ENCODE measurements around the gene SCAMP2. TPM values are rescaled to one million over a fixed set of nuclear protein-coding genes. Genes with fewer than 3 reads are reported as not detected.

The SCAMP2 gene
- total and polyA plus RNA-seq, 2 of the 13 experiments (the other 11 are each of a cell fraction or from before 2014, with no cell fraction given), result 34.8 to 121 TPM

DNA sequence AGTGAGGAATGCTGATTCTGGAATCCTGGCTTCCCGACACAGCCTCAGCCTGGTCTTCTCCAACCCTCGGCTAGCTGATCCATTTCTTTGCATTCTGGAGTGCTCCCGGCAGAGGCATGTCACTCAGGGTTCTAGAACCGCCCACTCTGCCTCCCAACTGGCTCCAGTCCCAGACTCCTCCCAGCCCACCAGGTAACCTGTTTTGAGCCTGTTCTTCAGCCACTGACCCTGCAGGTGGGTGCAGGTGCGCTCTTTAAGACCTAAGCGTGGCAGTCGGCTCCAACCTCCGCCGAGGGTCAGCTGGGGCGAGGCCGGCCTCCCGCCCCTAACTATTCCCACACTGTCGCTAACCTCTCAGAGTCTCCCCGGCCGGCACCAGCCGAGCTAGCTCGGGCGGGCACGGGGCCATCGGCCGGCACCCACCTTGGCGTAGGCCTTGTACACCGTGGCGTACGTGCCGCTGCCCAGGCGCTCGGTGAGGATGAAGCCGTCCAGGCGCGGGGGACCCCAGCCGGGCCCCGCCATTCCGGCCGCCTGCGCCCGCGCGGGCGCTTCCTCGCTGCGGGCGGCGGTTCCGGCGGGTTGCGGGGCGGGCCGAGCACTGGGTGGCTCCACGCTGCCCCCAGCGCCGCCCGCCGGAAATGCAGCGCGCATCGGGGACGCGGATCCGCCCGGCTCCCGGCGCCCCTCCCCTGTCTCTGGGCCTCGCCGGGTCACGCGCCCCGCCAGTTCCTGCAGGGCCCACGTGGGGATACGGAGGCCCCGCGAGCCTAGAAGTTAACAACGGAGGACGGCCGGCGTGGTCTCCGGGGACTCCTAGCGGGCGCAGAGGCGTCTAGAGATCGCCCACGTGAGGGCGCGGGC is 30.4 kb downstream of the SCAMP2 start, which contains the start of gene ULK3 (continued):
- TF ChIP-seq, protein P1, sequence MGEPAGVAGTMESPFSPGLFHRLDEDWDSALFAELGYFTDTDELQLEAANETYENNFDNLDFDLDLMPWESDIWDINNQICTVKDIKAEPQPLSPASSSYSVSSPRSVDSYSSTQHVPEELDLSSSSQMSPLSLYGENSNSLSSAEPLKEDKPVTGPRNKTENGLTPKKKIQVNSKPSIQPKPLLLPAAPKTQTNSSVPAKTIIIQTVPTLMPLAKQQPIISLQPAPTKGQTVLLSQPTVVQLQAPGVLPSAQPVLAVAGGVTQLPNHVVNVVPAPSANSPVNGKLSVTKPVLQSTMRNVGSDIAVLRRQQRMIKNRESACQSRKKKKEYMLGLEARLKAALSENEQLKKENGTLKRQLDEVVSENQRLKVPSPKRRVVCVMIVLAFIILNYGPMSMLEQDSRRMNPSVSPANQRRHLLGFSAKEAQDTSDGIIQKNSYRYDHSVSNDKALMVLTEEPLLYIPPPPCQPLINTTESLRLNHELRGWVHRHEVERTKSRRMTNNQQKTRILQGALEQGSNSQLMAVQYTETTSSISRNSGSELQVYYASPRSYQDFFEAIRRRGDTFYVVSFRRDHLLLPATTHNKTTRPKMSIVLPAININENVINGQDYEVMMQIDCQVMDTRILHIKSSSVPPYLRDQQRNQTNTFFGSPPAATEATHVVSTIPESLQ (CRISPR knock-in tag; conservative IDR thresholded peaks at IDR 0.05), result no peak
- peak; percentile 77 for TF ChIP-seq RAD21 (CRISPR knock-in tag; IDR thresholded peaks at IDR 0.05)
- no peak for TF ChIP-seq ZNF329 (CRISPR knock-in tag; IDR thresholded peaks at IDR 0.05; ENCODE audit: low read depth)
- peak; percentile 67 for TF ChIP-seq ZNF788 (CRISPR knock-in tag; IDR thresholded peaks at IDR 0.05; ENCODE audit: borderline replicate concordance)
- no peak for TF ChIP-seq FLYWCH1 (CRISPR knock-in tag; IDR thresholded peaks at IDR 0.05)
- TF ChIP-seq ZNF253 (CRISPR knock-in tag; IDR thresholded peaks at IDR 0.05; ENCODE audit: borderline replicate concordance), result no peak
- TF ChIP-seq, protein P2, sequence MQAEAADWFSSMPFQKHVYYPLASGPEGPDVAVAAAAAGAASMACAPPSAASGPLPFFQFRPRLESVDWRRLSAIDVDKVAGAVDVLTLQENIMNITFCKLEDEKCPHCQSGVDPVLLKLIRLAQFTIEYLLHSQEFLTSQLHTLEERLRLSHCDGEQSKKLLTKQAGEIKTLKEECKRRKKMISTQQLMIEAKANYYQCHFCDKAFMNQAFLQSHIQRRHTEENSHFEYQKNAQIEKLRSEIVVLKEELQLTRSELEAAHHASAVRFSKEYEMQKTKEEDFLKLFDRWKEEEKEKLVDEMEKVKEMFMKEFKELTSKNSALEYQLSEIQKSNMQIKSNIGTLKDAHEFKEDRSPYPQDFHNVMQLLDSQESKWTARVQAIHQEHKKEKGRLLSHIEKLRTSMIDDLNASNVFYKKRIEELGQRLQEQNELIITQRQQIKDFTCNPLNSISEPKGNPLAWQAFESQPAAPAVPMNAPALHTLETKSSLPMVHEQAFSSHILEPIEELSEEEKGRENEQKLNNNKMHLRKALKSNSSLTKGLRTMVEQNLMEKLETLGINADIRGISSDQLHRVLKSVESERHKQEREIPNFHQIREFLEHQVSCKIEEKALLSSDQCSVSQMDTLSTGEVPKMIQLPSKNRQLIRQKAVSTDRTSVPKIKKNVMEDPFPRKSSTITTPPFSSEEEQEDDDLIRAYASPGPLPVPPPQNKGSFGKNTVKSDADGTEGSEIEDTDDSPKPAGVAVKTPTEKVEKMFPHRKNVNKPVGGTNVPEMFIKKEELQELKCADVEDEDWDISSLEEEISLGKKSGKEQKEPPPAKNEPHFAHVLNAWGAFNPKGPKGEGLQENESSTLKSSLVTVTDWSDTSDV (CRISPR knock-in tag; IDR thresholded peaks at IDR 0.05), result no peak; the same call in 1 of the 2 replicates
- no peak for TF ChIP-seq SMARCE1 (IDR thresholded peaks at IDR 0.05; ENCODE audit: borderline replicate concordance)
- no peak for TF ChIP-seq HMG20B (CRISPR knock-in tag; conservative IDR thresholded peaks at IDR 0.05)
- no peak for TF ChIP-seq GPN1 (CRISPR knock-in tag; IDR thresholded peaks at IDR 0.05; ENCODE audit: borderline replicate concordance)
- no peak for TF ChIP-seq SKIL (CRISPR knock-in tag; IDR thresholded peaks at IDR 0.05; ENCODE audit: borderline replicate concordance)
- TF ChIP-seq SOX13 (IDR thresholded peaks at IDR 0.05), result no peak
- TF ChIP-seq SOX13 (CRISPR knock-in tag; conservative IDR thresholded peaks at IDR 0.05 in 1 of 2, IDR thresholded peaks at IDR 0.05 in 1 of 2), result no peak; a peak in 1 of 4 replicates
- TF ChIP-seq MNT (IDR thresholded peaks at IDR 0.05), result peak; percentile 61
- TF ChIP-seq, protein P3, sequence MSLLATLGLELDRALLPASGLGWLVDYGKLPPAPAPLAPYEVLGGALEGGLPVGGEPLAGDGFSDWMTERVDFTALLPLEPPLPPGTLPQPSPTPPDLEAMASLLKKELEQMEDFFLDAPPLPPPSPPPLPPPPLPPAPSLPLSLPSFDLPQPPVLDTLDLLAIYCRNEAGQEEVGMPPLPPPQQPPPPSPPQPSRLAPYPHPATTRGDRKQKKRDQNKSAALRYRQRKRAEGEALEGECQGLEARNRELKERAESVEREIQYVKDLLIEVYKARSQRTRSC (CRISPR knock-in tag; IDR thresholded peaks at IDR 0.05; ENCODE audit: low read depth), result no peak
- peak; percentile 13; the same call in 1 of the 2 replicates for TF ChIP-seq ZNF430 (CRISPR knock-in tag; IDR thresholded peaks at IDR 0.05)
- peak; percentile 49 for TF ChIP-seq NFYC (CRISPR knock-in tag; IDR thresholded peaks at IDR 0.05)
- no peak for TF ChIP-seq ZNF264 (CRISPR knock-in tag; IDR thresholded peaks at IDR 0.05)
- no peak for TF ChIP-seq PHF5A (CRISPR knock-in tag; IDR thresholded peaks at IDR 0.05; ENCODE audit: low read depth, unreplicated experiment)

All from HepG2 (cell line).